ENCODE data around the gene SCGB3A1.

Gene SCGB3A1

DNA sequence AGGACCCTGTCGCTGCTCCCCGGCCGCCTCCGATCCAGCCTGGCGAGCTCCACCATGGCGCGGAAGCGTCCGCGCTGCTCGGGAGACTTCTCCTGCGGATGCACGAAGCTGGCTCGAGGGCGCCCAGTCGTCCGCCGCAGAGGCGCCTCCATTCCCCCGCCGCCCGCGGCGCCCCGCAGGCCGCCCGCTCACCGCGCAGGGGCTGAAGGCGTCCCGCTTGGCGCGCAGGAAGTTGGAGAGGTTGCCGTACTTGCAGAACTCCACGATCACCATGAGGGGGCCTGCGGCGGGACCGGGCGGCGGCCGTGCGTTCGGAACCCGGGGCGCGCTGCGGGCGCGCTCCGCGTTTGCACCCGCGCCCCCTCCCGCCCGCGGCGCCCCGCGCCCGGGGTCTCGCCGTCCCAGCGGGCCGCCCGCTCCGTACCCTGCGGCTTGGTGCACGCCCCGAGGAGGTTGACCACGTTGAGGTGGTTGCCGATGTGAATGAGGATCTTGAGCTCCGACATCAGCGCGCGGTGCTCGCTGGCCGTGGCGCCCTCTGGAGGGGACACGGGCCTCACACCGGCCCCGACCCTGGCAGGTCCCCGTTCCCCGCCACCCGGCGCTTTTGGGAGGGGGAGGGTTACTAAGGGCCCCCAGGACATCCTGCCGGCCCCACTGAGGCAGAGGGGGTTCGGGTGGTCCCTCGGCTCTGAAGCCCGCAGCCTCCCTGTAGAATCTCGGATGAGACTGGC, 27.7 kb upstream of the SCGB3A1 start:
- TF ChIP-seq, protein P1, sequence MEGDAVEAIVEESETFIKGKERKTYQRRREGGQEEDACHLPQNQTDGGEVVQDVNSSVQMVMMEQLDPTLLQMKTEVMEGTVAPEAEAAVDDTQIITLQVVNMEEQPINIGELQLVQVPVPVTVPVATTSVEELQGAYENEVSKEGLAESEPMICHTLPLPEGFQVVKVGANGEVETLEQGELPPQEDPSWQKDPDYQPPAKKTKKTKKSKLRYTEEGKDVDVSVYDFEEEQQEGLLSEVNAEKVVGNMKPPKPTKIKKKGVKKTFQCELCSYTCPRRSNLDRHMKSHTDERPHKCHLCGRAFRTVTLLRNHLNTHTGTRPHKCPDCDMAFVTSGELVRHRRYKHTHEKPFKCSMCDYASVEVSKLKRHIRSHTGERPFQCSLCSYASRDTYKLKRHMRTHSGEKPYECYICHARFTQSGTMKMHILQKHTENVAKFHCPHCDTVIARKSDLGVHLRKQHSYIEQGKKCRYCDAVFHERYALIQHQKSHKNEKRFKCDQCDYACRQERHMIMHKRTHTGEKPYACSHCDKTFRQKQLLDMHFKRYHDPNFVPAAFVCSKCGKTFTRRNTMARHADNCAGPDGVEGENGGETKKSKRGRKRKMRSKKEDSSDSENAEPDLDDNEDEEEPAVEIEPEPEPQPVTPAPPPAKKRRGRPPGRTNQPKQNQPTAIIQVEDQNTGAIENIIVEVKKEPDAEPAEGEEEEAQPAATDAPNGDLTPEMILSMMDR (IDR thresholded peaks at IDR 0.05): no peak
- H3K4me1 ChIP-seq (ENCODE audit: control insufficient read depth in 1 of 2, insufficient read depth in 1 of 2, low read depth in 1 of 2, low read length in 1 of 2): peaks cover 4 to 5% of the 10 kb centered on the region in 2 experiments
- H3K36me3 ChIP-seq: no peaks in the 10 kb centered on the region
- no peak overlapping the region for H3K27ac ChIP-seq
- H3K27me3 ChIP-seq: peaks cover 21% of the 10 kb centered on the region
- H3K9me3 ChIP-seq: no peaks in the 10 kb centered on the region
- no peak overlapping the region for H3K4me3 ChIP-seq (ENCODE audit: low read depth in 1 of 2, low read length in 1 of 2)

DNA sequence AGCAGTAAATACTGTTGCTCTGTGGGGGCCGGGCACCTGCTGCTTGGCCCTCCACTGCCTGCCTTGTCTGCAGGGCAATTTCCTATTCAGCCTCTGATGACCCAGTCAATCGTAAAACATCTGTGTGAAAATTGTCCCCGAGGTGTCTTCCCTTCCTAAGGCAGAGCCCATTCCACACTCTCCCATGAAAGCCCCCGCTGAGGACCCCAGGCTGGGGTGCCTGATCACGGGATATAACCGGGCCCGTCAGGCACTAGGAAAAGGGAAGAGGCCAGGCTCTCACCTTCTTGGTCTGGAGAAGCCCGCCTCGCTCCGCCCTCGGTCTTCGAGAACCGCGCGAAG, 27.2 kb upstream of the SCGB3A1 start:
- TF ChIP-seq, protein P1 (IDR thresholded peaks at IDR 0.05): no peak
- Histone ChIP-seq H3K4me3 (ENCODE audit: low read depth in 1 of 2, low read length in 1 of 2) (no peak overlapping the region), H3K27ac (no peak overlapping the region), H3K9me3 (no peaks in the 10 kb centered on the region), H3K27me3 (peaks cover 21% of the 10 kb centered on the region), H3K36me3 (no peaks in the 10 kb centered on the region), H3K4me1 (ENCODE audit: control insufficient read depth in 1 of 2, insufficient read depth in 1 of 2, low read depth in 1 of 2, low read length in 1 of 2) (peaks cover 4 to 5% of the 10 kb centered on the region in 2 experiments)

DNA sequence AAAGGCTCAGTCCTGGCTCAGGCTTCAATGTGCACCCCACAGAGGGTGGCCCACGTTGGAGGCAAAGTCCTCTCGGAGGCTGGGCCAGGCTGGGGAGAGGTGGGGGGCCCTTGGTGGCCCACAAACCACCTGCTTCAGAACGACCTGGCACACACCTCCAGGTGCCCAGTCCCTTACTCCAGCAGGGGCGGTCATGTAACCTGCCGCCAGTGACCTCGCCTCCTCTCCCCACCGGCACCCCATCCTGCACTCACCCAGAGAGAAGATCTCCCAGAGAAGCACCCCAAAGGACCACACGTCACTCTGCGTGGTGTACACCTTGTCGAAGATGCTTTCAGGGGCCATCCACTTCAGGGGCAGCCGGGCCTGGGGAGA, 22.5 kb upstream of the SCGB3A1 start:
- H3K9me3 ChIP-seq: no peaks in the 10 kb centered on the region
- peaks cover 7% of the 10 kb centered on the region for H3K27me3 ChIP-seq
- no peaks in the 10 kb centered on the region for H3K4me1 ChIP-seq (ENCODE audit: control insufficient read depth in 1 of 2, insufficient read depth in 1 of 2, low read depth in 1 of 2, low read length in 1 of 2)
- TF ChIP-seq, protein P1 (IDR thresholded peaks at IDR 0.05): no peak
- H3K36me3 ChIP-seq: no peaks in the 10 kb centered on the region
- H3K4me3 ChIP-seq (ENCODE audit: low read depth in 1 of 2, low read length in 1 of 2): no peak overlapping the region
- H3K27ac ChIP-seq: no peak overlapping the region

DNA sequence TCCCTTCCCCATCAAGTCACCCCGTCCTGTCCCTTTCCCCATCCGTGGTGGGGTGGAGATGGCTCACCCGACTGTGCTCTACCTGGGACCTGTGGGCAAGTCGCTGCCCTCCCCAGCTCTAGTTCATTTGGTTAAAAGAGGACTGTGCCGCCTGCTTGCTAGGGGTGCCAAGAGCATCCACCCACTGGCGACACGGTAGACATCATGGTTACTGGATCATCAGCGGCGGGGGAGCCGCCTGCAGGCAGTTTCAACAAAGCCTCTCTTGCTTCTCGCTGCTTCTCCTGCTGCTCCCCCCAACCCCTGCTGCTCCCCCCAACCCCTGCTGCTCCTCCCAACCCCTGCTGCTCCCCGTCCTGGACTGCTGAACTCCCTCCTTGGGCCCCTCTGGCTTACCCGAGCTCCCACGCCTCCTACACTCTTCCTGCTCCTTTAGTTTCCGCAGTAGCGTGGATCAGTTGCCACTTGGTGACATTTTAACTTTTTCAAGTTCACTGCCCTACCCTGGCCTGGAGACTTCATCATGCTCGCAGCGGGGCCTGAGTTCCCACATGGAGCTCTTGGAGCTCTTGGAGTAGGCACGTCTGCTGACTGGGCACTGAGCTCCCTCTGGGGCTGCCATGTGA, 22.0 kb upstream of the SCGB3A1 start:
- Histone ChIP-seq H3K36me3 (no peaks in the 10 kb centered on the region), H3K9me3 (no peaks in the 10 kb centered on the region), H3K27me3 (peaks cover 2% of the 10 kb centered on the region), H3K27ac (no peak overlapping the region), H3K4me3 (ENCODE audit: low read depth in 1 of 2, low read length in 1 of 2) (no peak overlapping the region), H3K4me1 (ENCODE audit: control insufficient read depth in 1 of 2, insufficient read depth in 1 of 2, low read depth in 1 of 2, low read length in 1 of 2) (no peaks in the 10 kb centered on the region)
- TF ChIP-seq, protein P1 (IDR thresholded peaks at IDR 0.05): no peak

DNA sequence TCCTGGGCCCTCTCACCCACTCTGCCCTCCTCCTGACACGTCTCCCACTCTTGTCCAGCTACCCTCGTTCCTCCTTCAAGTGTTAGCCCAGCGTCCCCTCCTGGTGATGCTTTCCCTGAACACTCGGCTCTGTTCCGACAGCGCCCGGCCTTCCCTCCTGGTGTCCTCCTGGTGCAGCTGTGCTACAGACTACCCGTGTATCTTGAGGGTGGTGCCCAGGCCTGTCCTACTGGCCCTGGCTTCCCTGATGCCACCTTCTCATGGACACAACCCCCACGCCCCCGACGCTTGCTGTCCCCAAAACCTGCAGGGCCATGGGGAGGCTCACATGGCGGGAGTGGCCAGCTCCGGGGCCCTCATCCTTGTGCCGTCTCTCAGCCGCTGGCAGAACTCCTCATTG, 21.4 kb upstream of the SCGB3A1 start:
- Histone ChIP-seq H3K27ac (no peak overlapping the region), H3K36me3 (no peaks in the 10 kb centered on the region), H3K27me3 (no peaks in the 10 kb centered on the region), H3K4me1 (ENCODE audit: control insufficient read depth in 1 of 2, insufficient read depth in 1 of 2, low read depth in 1 of 2, low read length in 1 of 2) (no peaks in the 10 kb centered on the region), H3K9me3 (no peaks in the 10 kb centered on the region), H3K4me3 (ENCODE audit: low read depth in 1 of 2, low read length in 1 of 2) (no peak overlapping the region)
- TF ChIP-seq, protein P1 (IDR thresholded peaks at IDR 0.05): no peak
